ENCODE measurements around the gene THRSP. TPM values are rescaled to one million over a fixed set of nuclear protein-coding genes. Genes with fewer than 3 reads are reported as not detected.
A peak's percentile ranks its signal among the peaks of the same experiment; 100 is the strongest.

THRSP gene
- total RNA-seq, 1 donor from 2014 or later = not detected

- H3K27me3 Mint-ChIP-seq (ENCODE audit: unreplicated experiment) = peaks cover 4% of the 10 kb centered on the region
- H3K27ac Mint-ChIP-seq (ENCODE audit: unreplicated experiment) = no peak overlapping the region
- H3K36me3 Mint-ChIP-seq (ENCODE audit: low read depth, unreplicated experiment) = peaks cover 21% of the 10 kb centered on the region
- no peak overlapping the region for H3K4me3 Mint-ChIP-seq (ENCODE audit: unreplicated experiment)
- no peaks in the 10 kb centered on the region for H3K9me3 Mint-ChIP-seq (ENCODE audit: unreplicated experiment)
- DNase-seq (ENCODE audit: low spot score) = no peak
- no peak for TF ChIP-seq CTCF (IDR thresholded peaks at IDR 0.05; ENCODE audit: unreplicated experiment)
- no peaks in the 10 kb centered on the region for H3K4me1 Mint-ChIP-seq (ENCODE audit: unreplicated experiment)
Observed at GRCh38 chr11:78067704-78068103, 4.0 kb downstream of the THRSP start.

- H3K9me3 Mint-ChIP-seq (ENCODE audit: unreplicated experiment) = no peaks in the 10 kb centered on the region
- no peaks in the 10 kb centered on the region for H3K4me1 Mint-ChIP-seq (ENCODE audit: unreplicated experiment)
- H3K36me3 Mint-ChIP-seq (ENCODE audit: low read depth, unreplicated experiment) = peaks cover 16% of the 10 kb centered on the region
- H3K4me3 Mint-ChIP-seq (ENCODE audit: unreplicated experiment) = no peak overlapping the region
- no peak for TF ChIP-seq CTCF (IDR thresholded peaks at IDR 0.05; ENCODE audit: unreplicated experiment)
- H3K27ac Mint-ChIP-seq (ENCODE audit: unreplicated experiment) = no peak overlapping the region
- DNase-seq (ENCODE audit: low spot score) = no peak
- H3K27me3 Mint-ChIP-seq (ENCODE audit: unreplicated experiment) = peaks cover 5% of the 10 kb centered on the region
Observed at GRCh38 chr11:78069465-78069864, 5.8 kb downstream of the THRSP start.

GRCh38 chr11:78070621-78071020, 7.0 kb downstream of the THRSP start:
- no peak for TF ChIP-seq CTCF (IDR thresholded peaks at IDR 0.05; ENCODE audit: unreplicated experiment)
- H3K27me3 Mint-ChIP-seq (ENCODE audit: unreplicated experiment) = peaks cover 4% of the 10 kb centered on the region
- H3K27ac Mint-ChIP-seq (ENCODE audit: unreplicated experiment) = no peak overlapping the region
- no peaks in the 10 kb centered on the region for H3K9me3 Mint-ChIP-seq (ENCODE audit: unreplicated experiment)
- no peak for DNase-seq (ENCODE audit: low spot score)
- H3K4me3 Mint-ChIP-seq (ENCODE audit: unreplicated experiment) = no peak overlapping the region
- H3K4me1 Mint-ChIP-seq (ENCODE audit: unreplicated experiment) = no peaks in the 10 kb centered on the region
- peaks cover 15% of the 10 kb centered on the region for H3K36me3 Mint-ChIP-seq (ENCODE audit: low read depth, unreplicated experiment)

GRCh38 chr11:78071717-78072116, 8.1 kb downstream of the THRSP start:
- TF ChIP-seq CTCF (IDR thresholded peaks at IDR 0.05; ENCODE audit: unreplicated experiment) = no peak
- peaks cover 4% of the 10 kb centered on the region for H3K27me3 Mint-ChIP-seq (ENCODE audit: unreplicated experiment)
- H3K4me3 Mint-ChIP-seq (ENCODE audit: unreplicated experiment) = no peak overlapping the region
- H3K27ac Mint-ChIP-seq (ENCODE audit: unreplicated experiment) = no peak overlapping the region
- H3K36me3 Mint-ChIP-seq (ENCODE audit: low read depth, unreplicated experiment) = peaks cover 15% of the 10 kb centered on the region
- no peaks in the 10 kb centered on the region for H3K9me3 Mint-ChIP-seq (ENCODE audit: unreplicated experiment)
- H3K4me1 Mint-ChIP-seq (ENCODE audit: unreplicated experiment) = peaks cover 5% of the 10 kb centered on the region
- no peak for DNase-seq (ENCODE audit: low spot score)

- no peak for TF ChIP-seq CTCF (IDR thresholded peaks at IDR 0.05; ENCODE audit: unreplicated experiment)
- peaks cover 13% of the 10 kb centered on the region for H3K36me3 Mint-ChIP-seq (ENCODE audit: low read depth, unreplicated experiment)
Observed at GRCh38 chr11:78072455-78072854, 8.8 kb downstream of the THRSP start.

More at GRCh38 chr11:78072455-78072854, 8.8 kb downstream of the THRSP start:
- Mint-ChIP-seq H3K4me3 (ENCODE audit: unreplicated experiment) (no peak overlapping the region), H3K9me3 (ENCODE audit: unreplicated experiment) (no peaks in the 10 kb centered on the region), H3K4me1 (ENCODE audit: unreplicated experiment) (peaks cover 8% of the 10 kb centered on the region), H3K27me3 (ENCODE audit: unreplicated experiment) (peaks cover 4% of the 10 kb centered on the region), H3K27ac (ENCODE audit: unreplicated experiment) (peak overlapping the region; percentile 50)
- no peak for DNase-seq (ENCODE audit: low spot score)
